ENCODE measurements around the gene SPATA16. TPM values are rescaled to one million over a fixed set of nuclear protein-coding genes. Genes with fewer than 3 reads are reported as not detected.

Gene SPATA16
- polyA plus RNA-seq, 1 donor from 2014 or later = not detected

- H3K27ac ChIP-seq (ENCODE audit: low read length) = no peak overlapping the region
- H4K20me1 ChIP-seq (ENCODE audit: insufficient read depth) = no peaks in the 10 kb centered on the region
- H3K9me2 ChIP-seq (ENCODE audit: insufficient read depth, low read length) = no peaks in the 10 kb centered on the region
- H3K79me2 ChIP-seq (replicated peaks; ENCODE audit: insufficient read depth, low read length) = no peaks in the 10 kb centered on the region
- TF ChIP-seq EP300 (conservative IDR thresholded peaks at IDR 0.05; ENCODE audit: poor library complexity, severe bottlenecking) (no peak), SMC3 (conservative IDR thresholded peaks at IDR 0.05; ENCODE audit: poor library complexity) (no peak), POLR2AphosphoS5 (IDR thresholded peaks at IDR 0.05) (no peak)
- H3F3A ChIP-seq (ENCODE audit: insufficient read depth, low read length, poor library complexity, severe bottlenecking) = no peaks in the 10 kb centered on the region
- H3K9ac ChIP-seq (ENCODE audit: low read length) = no peak overlapping the region
- H3K9me3 ChIP-seq (ENCODE audit: low read length) = no peaks in the 10 kb centered on the region
- H3K36me3 ChIP-seq (ENCODE audit: insufficient read depth, low read length) = no peaks in the 10 kb centered on the region
- H3K27me3 ChIP-seq (ENCODE audit: insufficient read depth, low read depth, low read length) = no peaks in the 10 kb centered on the region
- H2AFZ ChIP-seq (ENCODE audit: low read depth, low read length) = no peak overlapping the region
- H3K4me2 ChIP-seq (ENCODE audit: low read length) = no peak overlapping the region
- H3K4me3 ChIP-seq (ENCODE audit: low read length) = no peak overlapping the region
Measured at GRCh38 chr3:172939651-172940293, 201.3 kb downstream of the SPATA16 start.

- TF ChIP-seq EZH2 (IDR thresholded peaks at IDR 0.05; ENCODE audit: borderline replicate concordance, insufficient read depth, low read length, poor library complexity, severe bottlenecking) (no peak), RAD21 (conservative IDR thresholded peaks at IDR 0.05) (no peak)
- Histone ChIP-seq H3K4me2 (ENCODE audit: low read length) (no peak overlapping the region), H3K4me3 (ENCODE audit: low read length) (no peak overlapping the region), H3K36me3 (ENCODE audit: insufficient read depth, low read length) (no peaks in the 10 kb centered on the region), H2AFZ (ENCODE audit: low read depth, low read length) (no peak overlapping the region), H3K9me2 (ENCODE audit: insufficient read depth, low read length) (no peaks in the 10 kb centered on the region), H3K79me2 (replicated peaks; ENCODE audit: insufficient read depth, low read length) (no peaks in the 10 kb centered on the region), H3K9me3 (ENCODE audit: low read length) (no peaks in the 10 kb centered on the region), H3F3A (ENCODE audit: insufficient read depth, low read length, poor library complexity, severe bottlenecking) (no peaks in the 10 kb centered on the region), H3K27ac (ENCODE audit: low read length) (no peak overlapping the region), H3K9ac (ENCODE audit: low read length) (no peak overlapping the region), H3K27me3 (ENCODE audit: insufficient read depth, low read depth, low read length) (no peaks in the 10 kb centered on the region), H4K20me1 (ENCODE audit: insufficient read depth) (no peaks in the 10 kb centered on the region)
Measured at GRCh38 chr3:172938788-172939187, 202.2 kb downstream of the SPATA16 start.

- no peaks in the 10 kb centered on the region for H3K27me3 ChIP-seq (ENCODE audit: insufficient read depth, low read depth, low read length)
- TF ChIP-seq TAF1 (IDR thresholded peaks at IDR 0.05; ENCODE audit: low read depth) = no peak
- no peak for TF ChIP-seq REST (IDR thresholded peaks at IDR 0.05; ENCODE audit: borderline replicate concordance)
- no peak for TF ChIP-seq EZH2 (IDR thresholded peaks at IDR 0.05; ENCODE audit: borderline replicate concordance, insufficient read depth, low read length, poor library complexity, severe bottlenecking)
- no peak for TF ChIP-seq SMC3 (conservative IDR thresholded peaks at IDR 0.05; ENCODE audit: poor library complexity)
- no peak for TF ChIP-seq EP300 (conservative IDR thresholded peaks at IDR 0.05; ENCODE audit: poor library complexity, severe bottlenecking)
- no peak for TF ChIP-seq RAD21 (conservative IDR thresholded peaks at IDR 0.05)
- TF ChIP-seq CTCF (IDR thresholded peaks at IDR 0.05; ENCODE audit: poor library complexity, severe bottlenecking) = no peak
Measured at GRCh38 chr3:172931746-172932285, 209.2 kb downstream of the SPATA16 start.

More at GRCh38 chr3:172931746-172932285, 209.2 kb downstream of the SPATA16 start:
- Histone ChIP-seq H3K79me2 (replicated peaks; ENCODE audit: insufficient read depth, low read length) (no peaks in the 10 kb centered on the region), H3F3A (ENCODE audit: insufficient read depth, low read length, poor library complexity, severe bottlenecking) (no peaks in the 10 kb centered on the region), H3K9me3 (ENCODE audit: low read length) (no peaks in the 10 kb centered on the region), H3K4me3 (ENCODE audit: low read length) (no peak overlapping the region), H3K36me3 (ENCODE audit: insufficient read depth, low read length) (no peaks in the 10 kb centered on the region), H3K4me2 (ENCODE audit: low read length) (no peak overlapping the region), H3K9me2 (ENCODE audit: insufficient read depth, low read length) (no peaks in the 10 kb centered on the region), H3K9ac (ENCODE audit: low read length) (no peak overlapping the region), H4K20me1 (ENCODE audit: insufficient read depth) (no peaks in the 10 kb centered on the region), H3K27ac (ENCODE audit: low read length) (no peak overlapping the region), H2AFZ (ENCODE audit: low read depth, low read length) (no peak overlapping the region)

All from neural cell (in vitro differentiated cells).